ELF-1 (cell line): ENCODE data around the gene INAFM2.
A peak's percentile ranks its signal among the peaks of the same experiment; 100 is the strongest.

Source experiments
- DNase-seq: peaks from one replicate; pipeline ENCODE4 v3.0.0-alpha.2; 2016; ENCODE audit warnings: low read depth, low spot score

INAFM2 gene

DNA sequence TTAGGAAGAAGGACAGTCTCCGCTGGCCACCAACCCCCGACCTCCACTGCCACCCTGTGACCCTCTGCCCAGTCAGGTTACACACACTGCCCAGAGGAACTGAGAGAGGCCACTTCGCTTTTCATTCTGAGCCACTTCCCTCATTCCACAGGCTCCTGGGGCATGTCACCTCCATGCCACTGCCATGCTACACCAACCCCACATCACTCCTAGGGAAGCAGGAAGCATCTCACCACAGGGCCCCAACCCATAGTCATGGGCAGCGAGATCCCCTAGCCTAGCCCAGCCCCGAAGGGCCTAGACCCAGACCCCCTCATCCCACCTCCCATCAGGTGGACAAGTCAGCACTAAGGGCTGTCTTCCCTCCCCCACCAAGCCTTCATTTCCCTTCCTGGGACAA, 17.1 kb upstream of the INAFM2 start:
- no peak for DNase-seq

DNA sequence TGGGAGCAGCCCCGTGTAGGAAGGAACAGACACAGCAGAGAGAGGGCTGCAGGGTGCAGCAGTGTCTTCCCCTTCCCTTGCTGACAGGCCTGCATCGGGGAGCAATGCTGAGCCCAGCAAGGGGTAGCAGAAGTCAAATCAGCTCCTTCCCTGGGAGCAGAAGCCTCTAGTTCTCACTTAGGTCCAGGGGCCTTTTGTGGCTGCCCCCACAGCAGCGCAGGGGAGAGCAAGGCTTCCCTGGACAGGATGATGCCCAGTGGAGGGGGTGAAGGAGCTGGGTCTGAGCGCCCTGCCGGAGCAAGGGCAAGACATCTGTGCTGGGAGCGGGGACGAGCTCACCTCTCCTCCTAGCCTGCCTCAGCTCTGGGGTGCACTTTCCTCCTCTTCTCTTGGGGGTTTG, 16.6 kb upstream of the INAFM2 start:
- no peak for DNase-seq

DNA sequence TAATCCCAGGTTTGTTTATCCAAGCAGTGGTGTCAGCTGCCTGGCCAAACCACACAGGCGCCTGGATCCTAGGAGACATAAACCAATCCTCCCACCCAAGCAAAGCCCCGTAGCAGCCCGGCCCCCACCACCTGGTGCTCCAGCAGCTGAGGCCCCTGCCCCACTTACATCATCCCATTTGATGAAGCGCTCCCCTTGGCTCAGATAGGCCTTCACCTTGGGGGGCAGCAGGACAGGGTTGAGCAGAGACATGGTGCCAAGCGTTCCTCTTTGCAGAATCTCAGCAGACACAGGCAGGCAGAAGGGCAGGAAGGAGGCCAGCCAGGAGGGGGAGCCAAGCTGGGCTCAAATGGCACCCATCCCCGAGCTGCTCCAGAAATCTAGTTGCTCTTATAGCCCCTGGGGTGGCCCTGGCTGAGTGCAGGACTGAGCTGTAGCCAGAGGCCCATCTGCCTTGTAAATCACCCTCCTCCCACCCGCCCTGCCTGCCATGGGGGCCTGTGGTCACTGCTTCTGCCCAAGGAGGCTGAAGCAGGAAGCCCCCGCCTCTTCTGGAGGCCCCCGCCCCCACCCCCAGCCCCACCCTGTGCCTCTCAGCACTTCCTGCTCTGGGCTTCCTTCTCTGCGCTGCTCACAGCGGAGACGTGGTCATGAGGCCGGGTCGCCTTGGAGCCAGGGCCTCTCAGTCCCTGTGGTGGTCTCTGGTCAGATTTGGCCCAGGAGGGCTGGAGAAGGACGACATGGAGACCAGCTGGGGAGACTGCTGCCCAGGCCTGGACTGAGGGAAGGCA, 15.9 kb upstream of the INAFM2 start, which contains the start of gene PLCB2:
TSS of gene PLCB2 (minus strand) at position 515 of the 791 bp plus-strand sequence. CDS start at position 252, 263 bp downstream.
- peak; percentile 76 for DNase-seq

DNA sequence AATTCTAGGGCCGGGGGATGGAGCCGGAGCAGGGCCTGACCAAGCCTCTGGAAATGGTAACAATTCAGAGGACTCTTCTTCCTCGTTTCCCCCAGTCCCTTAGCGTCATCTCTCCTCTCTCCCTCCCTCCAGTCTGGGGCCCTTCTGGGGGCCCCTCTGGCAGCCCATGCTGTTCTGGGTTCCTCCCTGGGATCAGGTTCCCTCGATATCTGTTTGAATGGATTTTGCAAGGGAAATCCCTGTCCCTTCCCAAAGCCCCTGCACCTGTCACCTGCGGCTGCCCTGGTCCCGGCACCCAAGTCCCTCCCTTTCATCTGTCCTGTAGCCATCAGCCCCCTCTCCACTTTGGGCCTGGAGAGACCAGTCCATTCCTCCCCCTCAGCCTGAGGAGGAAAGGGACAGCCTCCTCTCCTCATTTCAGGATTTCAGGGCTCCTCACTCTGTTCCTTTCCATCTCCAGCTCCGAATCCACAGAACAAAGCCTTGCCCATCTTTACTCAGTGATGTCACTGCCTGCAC, 14.1 kb upstream of the INAFM2 start:
- no peak for DNase-seq

DNA sequence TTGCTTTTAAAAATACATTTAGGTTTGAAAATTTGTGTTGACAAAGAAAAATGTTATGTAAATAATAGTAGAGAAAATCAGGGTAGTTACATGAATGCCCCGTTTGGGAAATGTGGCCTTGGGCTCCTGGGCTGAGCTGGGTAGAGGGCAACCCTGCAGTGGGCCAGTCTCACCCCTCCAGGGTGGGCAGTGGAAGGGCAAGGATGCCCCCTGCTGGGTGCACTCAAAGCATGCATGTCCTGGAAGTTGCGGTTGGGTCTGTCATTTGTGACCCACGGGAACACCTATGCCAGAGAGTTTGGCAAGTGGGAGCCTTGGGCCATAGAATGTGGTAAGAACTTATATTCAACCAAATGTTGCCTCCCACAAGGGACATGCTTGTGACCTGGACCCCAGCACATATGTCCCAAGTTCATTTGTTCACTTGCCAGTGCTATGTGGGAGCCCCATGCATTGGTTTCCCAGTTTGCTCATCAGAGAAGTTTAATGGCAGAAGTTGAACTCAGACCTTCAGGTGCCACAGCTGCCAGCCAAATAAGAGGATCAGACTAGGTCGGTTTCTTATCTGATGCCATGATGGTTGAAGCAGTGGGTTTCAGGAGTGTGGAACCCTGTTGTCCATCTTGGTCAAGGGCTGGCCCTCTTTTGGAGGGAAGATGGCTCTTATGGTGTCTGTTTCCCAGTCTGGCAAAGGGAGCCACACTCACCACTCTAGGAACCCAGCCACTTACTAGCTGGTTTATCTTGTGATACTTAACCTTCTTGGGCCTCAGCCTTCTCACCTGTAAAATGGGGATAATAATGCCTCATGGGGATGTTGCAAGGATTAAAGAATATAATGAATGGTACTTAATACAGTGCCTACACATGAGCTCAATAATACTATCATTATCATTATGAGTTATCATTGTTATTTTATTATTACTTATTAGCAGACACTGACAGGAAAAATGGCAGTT, 13.2 kb upstream of the INAFM2 start:
- peak; percentile 78 for DNase-seq

DNA sequence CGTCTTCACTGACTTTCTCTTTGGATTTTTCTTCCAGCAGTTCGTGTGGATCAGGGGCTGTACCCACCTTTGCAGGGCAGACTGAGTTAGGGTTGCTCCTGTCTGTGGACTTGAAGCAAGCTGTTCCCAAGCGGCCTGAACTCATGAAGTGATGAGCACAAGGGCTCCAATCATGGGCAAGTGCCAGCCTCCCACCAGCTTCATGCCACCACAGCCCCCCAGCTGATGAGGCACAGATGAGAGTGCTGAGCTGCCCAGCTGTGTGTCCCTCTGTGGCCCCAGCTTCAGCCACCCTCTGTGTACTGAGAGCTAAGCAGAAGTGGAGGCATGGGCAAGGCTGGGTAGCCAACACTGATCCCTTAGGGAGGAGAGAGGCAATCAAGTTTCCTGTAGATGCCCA, 12.5 kb upstream of the INAFM2 start:
- no peak for DNase-seq

DNA sequence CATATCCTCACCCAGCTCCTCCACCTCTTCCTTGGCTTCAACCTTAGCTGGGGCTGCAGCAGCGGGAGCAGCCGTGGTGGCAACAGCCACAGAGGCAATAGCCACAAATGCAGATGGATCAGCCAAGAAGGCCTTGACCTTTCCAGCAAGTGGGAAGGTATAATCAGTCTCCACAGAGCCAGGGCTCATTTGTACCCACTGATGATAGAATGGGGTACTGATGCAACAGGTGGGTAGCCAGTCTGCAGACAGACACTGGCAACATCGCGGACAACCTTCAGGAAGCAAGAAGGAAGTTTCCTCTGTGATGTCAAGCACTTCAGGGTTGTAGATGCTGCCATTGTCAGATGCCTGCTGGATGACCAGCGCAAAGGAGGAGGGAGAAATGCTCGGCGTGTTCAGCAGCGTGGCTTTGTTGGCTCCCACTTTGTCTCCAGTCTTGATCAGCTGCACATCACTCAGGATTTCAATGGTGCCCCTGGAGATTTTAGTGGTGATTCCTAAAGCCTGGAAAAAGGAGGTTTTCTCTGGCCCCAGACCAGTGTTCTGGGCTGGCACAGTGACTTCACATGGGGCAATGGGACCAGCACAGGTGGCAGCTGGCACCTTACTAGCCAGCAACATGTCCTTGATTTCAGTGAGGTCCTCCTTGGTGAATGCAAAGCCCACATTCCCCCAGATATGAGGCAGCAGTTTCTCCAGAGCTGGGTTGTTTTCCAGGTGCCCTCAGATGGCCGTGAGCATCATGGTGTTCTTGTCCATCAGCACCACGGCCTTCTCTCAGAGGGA, 10.9 kb upstream of the INAFM2 start:
- no peak for DNase-seq

DNA sequence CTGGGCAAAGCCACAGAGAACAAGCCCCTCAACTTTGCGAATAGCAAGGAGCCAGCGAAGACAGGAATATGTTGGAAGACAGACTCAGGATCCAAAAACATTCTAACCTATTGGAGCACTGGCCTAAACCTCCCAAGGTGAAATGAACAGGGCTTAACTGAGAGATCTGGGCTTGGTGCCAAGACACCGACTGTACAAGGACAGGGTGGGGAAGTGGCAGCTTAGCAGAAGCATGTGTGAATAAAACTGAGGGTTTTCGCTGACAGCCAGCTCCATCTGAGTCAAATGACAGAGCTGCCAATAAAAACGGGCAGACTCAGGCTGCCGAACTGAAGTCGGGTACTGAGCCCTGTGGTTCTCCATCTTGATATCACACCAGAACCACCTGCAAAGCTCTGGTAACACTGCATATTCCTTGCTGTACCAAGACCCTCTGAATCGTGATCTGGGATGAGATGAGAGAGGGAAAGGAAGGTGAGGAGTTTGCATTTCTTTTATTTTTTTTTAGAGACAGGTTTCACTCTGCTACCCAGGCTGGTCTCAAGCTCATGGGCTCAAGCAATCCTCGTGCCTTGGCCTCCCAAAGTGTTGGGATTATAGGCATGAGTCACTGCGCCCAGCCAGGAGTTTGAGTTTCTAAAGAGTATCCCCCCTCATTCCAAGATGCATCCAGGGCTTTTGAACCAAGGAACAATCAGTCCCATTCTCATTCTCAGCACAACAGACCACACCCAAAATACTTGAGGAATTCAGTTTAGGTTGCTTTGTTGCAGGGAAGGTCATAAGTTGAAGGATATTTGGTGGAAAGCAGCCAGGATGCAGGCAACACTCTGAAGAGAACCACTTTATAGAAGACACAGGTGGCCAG, 9.7 kb upstream of the INAFM2 start:
- no peak for DNase-seq

DNA sequence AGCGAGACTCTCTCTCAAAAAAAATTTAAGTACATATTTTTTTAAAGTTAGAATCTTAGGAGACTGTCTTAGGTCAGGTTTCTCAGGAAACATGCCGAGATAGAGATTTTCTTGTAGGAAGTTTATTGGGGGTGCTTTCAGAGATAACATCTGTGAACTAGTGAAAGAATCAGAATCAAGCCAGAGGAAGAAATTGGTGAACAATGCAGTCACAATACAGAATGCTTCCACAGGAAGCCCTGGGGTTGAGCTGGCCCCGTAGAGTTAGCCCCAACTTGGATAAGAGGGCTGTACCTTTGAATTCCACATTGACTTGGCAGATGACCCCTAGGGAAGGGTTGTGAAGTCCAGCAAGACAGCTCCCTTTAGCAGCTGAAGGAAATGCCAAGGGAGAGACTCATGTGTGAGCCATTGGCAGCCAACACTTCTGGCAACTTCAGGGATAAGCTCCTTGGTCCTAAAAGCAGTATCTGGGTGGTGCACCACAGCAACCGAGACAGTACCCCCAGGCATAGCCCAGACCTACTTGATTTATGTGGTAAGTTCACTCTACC, 8.7 kb upstream of the INAFM2 start:
- no peak for DNase-seq

DNA sequence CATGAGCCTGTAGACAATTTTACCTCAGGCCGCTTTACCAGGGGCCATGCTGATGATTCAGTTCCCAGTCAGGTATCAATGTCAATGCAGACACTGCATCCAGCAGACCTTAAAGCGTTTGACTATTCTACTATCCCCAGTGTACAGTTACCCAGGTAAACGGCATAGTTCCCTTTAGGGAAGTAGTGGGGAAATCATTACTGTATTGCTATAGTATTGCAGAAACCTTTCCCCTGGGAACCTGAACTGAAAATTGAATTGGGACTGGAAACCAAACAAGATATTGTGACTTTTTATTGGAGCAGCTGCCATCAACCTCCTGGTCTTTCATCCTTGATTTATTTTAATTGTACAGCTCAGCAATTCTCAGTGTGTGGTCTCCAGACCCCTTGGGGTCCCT, 6.6 kb upstream of the INAFM2 start:
- DNase-seq = no peak

DNA sequence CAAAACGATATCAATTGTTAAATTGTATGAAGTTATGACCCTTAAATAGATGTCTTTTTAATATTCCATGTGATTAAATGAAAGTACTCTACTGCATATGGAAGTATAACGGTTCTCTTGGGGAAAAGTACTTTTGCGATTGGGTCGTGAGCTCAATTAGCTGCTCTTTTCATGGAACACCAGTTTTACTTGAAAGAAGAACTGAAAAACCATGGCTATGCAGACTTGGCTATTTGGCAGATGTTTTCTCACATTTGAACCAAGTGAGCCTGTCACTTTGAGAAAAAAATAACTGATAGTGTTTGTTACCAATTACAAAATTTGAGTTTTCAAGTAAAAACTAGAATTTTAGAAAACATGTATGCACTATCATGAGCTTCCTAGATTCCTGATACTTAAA, 5.9 kb upstream of the INAFM2 start:
- DNase-seq = no peak

DNA sequence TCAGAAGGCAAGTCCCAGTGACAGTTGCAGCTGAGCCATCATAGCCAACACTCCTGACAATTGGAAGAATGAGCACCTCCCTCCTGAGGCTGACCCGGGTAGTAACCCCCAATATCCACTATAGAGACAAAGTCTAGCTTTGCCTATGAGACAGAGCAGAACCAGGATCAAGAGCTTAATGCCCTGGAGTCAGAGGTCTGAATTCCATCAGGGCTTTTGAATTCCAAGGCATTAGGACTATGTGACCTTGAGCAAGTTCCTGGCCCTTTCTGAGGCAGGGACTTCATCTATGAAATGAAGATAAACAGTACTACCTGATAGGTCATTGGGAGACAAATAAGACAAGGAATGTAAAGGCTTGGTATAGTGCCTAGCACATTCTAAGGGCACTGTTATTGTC, 3.1 kb upstream of the INAFM2 start:
- DNase-seq = no peak

DNA sequence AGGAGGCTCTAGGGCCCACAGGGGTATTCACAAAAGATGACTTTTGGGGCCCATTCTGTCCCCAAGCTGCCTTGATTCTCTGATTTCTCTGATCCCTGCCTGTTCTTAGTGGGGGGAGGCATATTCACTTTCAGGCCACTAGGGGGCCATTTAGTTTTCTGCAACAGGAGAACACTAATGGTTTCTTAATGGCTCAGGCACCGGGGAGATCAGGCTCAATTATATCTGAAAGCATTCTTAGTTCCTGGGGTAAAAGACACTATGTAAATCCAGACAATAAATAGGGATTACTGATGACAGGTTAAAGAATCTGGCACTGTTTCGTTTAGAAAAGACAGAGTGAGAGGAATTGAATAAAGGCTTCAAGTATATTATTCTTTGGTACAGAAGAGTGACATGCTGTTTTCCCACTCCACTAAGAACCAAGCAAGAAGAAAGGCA, 2.5 kb upstream of the INAFM2 start:
- DNase-seq = no peak

DNA sequence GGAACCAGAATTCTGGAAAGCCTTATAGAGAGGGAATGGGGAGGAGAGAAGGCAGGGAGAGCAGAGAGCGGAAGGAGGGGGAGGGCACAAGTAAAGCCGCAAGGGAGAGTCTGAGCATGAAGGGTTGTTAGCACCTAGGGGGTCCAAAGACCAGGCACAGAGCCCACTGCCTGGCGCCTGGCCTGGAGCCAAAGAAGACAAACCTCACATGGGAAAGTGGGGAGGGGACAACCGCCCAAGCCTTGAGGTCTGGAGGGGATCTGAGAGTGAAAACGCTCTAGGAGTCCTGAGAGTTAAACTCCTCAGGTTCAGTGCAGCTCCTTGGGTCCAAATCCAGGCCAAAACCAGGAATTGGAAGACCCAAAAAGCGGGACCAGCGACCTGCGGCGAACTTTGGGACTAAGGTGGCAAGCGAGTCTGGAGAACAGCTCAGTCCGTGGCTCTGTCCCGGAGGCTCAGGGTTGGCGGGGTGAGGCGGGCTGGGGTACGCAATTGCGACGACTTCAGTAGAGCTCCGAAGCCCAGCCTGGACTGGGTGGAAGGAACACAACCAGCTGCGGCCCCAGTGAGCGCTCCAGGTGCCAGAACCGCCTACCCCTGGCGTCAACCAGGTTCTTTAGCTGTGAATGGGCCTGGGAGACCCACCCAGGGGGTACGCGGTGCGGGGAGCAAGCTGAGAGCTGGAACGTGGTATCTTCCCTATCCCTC, 807 bp upstream of the INAFM2 start:
- no peak for DNase-seq

DNA sequence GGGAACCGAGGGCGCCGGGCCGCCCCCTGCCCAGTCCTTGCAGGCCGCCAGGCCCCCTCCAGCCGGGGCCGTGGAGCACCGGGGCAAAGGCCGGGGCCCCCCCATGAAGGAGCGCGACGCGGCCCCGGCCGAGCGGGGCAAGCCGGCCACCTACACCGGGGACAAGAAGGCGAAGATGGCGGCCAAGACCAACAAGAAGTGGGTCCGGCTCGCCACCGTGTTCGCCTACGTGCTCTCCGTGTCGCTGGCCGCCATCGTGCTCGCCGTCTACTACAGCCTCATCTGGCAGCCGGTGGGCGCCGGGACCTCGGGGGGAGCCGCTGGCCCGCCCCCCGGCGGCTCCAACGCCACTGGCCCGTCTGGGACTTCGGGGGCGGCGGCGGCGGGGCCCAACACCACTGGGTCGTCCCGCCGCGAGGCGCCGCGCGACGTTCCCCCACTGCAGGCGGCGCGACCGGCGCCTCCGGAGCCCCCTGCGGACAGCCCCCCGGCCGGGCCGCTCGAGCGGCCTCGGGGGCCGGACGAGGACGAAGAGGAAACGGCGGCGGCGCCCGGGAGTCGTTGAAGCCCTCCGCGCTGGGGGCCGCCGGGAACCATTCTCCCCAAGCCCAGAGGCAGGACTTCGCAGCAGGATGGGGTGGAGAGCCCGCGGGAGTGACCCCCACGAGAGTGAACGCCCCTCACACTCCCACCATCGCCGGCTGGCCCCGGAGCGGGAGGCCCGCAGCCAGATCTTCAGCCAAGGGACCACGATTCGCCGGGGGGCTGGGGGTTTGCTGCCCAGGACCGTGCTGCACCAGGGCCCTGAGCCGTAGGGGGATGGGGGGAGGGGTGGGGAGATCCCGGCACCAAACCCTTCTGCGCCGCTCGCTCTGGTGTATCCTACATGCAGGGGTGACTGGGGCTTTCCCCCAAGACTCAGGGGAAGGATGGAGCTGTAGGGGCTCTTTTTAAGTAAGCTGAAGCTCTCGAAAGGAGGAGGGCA, 753 bp downstream of the INAFM2 start:
- no peak for DNase-seq

DNA sequence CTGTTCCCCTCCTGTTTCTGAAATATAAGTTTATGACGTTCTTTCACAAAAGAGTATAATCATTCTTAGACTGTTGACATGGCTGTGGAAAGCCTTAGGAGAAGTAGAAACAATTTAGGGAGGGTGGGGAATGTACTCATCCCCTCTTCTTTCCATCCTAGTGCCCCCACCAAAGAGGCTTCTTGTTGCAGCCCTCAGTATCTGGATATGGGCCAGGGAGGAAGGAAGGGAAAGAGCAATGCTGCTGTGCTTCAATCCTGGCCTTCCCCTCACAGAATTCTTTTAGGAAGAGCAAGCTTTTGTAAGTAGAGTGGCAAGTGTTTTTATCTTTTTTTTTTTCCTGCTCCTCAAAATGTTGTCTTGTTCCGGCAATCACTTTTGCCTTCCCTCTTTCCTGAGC, 1.7 kb downstream of the INAFM2 start:
- DNase-seq = no peak

DNA sequence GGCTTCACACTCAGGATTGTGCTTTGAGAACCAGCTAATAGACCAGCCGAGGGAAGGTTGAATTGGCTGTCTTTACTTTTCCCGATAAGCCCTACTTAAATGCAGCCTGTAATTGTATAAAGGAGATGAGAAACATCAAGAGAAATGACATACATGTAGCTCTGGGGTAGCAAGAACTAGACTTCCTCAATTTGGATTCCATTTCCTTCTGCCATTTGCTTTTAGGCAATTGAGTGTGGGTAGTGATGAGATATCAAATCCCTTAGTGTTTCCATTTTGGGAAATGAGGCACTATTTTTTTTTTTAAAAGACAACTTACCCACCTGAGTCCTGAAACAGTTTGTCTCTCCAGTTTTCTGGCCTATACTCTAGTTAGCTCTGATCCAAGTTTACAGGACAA, 2.2 kb downstream of the INAFM2 start:
- DNase-seq = no peak

DNA sequence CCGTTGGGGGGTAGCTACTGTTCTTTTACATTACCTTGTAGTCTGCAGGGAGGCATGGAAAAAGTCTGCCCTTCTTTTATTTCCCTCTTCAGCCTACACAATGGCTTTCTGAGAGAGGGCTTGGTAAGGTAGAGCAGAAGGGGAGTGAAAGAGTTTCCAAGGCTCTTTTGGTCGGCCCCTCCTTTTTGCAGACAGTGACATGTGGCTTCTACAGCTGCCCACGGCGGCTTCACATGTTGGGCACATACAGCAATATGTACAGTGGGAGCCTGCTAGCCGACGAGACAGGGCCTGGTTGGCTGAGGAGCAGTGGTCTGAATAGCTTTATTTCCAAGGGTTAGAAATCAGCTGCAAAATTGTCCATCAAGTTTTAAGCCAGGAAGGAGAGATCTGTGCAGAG, 4.0 kb downstream of the INAFM2 start:
- DNase-seq = no peak
